GM12878 (cell line): ENCODE results near the gene NRP2. TPM values are rescaled to one million over a fixed set of nuclear protein-coding genes. Genes with fewer than 3 reads are reported as not detected.

Experiments used
- ATAC-seq: fragments of 200-7000 bp; cut with Tn5 transposase; 3 replicates; pipeline ENCODE4 v1.9.1; 2020; ENCODE audit warnings: mild to moderate bottlenecking, moderate library complexity
- BruUV-seq: library from RNA; stranded (reverse); fragments of 400-500 nt; replicated peaks from 2 replicates; lab custom pipeline; 2021; lab: Mats Ljungman, UMichigan
- CTCF ChIA-PET: fragments of 300-600 bp; sonication (Branson Sonifier 250); formaldehyde crosslinking; extraction: SDS; loops from one replicate; lab custom pipeline; 2021; ENCODE audit warnings: inconsistent platforms; lab: Yijun Ruan, JAX
- POLR2A ChIA-PET: fragments of 350-600 bp; formaldehyde crosslinking; extraction: SDS; loops from one replicate; lab custom pipeline; 2021; ENCODE audit warnings: inconsistent platforms; lab: Charles Lee
- RAD21 ChIA-PET: fragments of 300-600 bp; sonication (Branson Sonifier 250); formaldehyde crosslinking; loops from one replicate; lab custom pipeline; 2023; ENCODE audit warnings: antibody characterized with exemption; ENCODE audit not compliant: unreplicated experiment; lab: Charles Lee
- SMC1A ChIA-PET: fragments of 300-600 bp; sonication (Branson Sonifier 250); formaldehyde crosslinking; loops from one replicate; lab custom pipeline; 2023; ENCODE audit not compliant: unreplicated experiment, uncharacterized antibody; lab: Charles Lee
- DNase-seq: peaks from one replicate; pipeline ENCODE4 v3.0.0-alpha.2; 2011; ENCODE audit warnings: low read depth, low spot score
- FAIRE-seq: peaks from 3 replicates; lab custom pipeline; 2011; peaks lifted over from hg19 to GRCh38; lab: Jason Lieb, UNC
- H2AFZ ChIP-seq: 2 replicates; pipeline ENCODE4 v1.6.0; 2011; ENCODE audit warnings: low read depth, low read length, control low read depth; ENCODE audit not compliant: control insufficient read depth
- H3K27ac ChIP-seq: 2 replicates; pipeline ENCODE4 v1.5.1; 2011; ENCODE audit warnings: control low read depth; ENCODE audit not compliant: control insufficient read depth, insufficient read depth
- H3K27me3 ChIP-seq, 2 experiments: replicated peaks in 1 of 2; 2 replicates each; pipeline versions ENCODE4 v1.6.0 to v1.6.1; 2011; ENCODE audit warnings: low read length in 1 of 2; ENCODE audit not compliant: control insufficient read depth in 2 of 2, insufficient read depth in 2 of 2
- H3K36me3 ChIP-seq, 2 experiments: 2 replicates each; pipeline ENCODE4 v1.5.1; 2011; ENCODE audit warnings: low read length in 1 of 2; ENCODE audit not compliant: control insufficient read depth in 2 of 2, insufficient read depth in 2 of 2
- H3K4me1 ChIP-seq: 2 replicates; pipeline ENCODE4 v1.6.1; 2011; ENCODE audit warnings: mild to moderate bottlenecking, low read length, moderate library complexity, mixed read lengths; ENCODE audit not compliant: control insufficient read depth, insufficient read depth
- H3K4me2 ChIP-seq: 2 replicates; pipeline ENCODE4 v1.6.0; 2011; ENCODE audit warnings: control low read depth; ENCODE audit not compliant: control insufficient read depth, insufficient read depth
- H3K4me3 ChIP-seq: fragments of 200-600 bp; sonication (generic); 2 replicates; pipeline ENCODE4 v1.5.1; 2016
- H3K79me2 ChIP-seq: 2 replicates; pipeline ENCODE4 v1.6.0; 2011; ENCODE audit warnings: low read length; ENCODE audit not compliant: control insufficient read depth, insufficient read depth
- H3K9ac ChIP-seq: 2 replicates; pipeline ENCODE4 v1.8.0; 2011; ENCODE audit warnings: low read length, control low read depth, mixed read lengths; ENCODE audit not compliant: control insufficient read depth, insufficient read depth
- H3K9me3 ChIP-seq: replicated peaks from 3 replicates; pipeline ENCODE4 v1.5.1; 2011; ENCODE audit warnings: mild to moderate bottlenecking, low read length; ENCODE audit not compliant: control insufficient read depth, insufficient read depth
- H4K20me1 ChIP-seq: 2 replicates; pipeline ENCODE4 v1.6.0; 2011; ENCODE audit not compliant: control insufficient read depth, insufficient read depth
- BCL11A ChIP-seq: IDR thresholded peaks from 2 replicates; pipeline ENCODE4 v1.6.1; 2011; ENCODE audit warnings: low read depth, low read length
- GABPA ChIP-seq: IDR thresholded peaks from 2 replicates; pipeline ENCODE4 v1.6.1; 2014; ENCODE audit warnings: antibody characterized with exemption, low read depth, mild to moderate bottlenecking, inconsistent platforms
- GATAD2B ChIP-seq: fragments of 450-650 bp; conservative IDR thresholded peaks from 2 replicates; pipeline ENCODE4 v1.6.1; 2017; ENCODE audit warnings: low read depth, mild to moderate bottlenecking, moderate library complexity
- JUNB ChIP-seq: IDR thresholded peaks from 2 replicates; pipeline ENCODE4 v1.6.1; 2016; ENCODE audit warnings: antibody characterized with exemption, mild to moderate bottlenecking
- KLF5 ChIP-seq: fragments of 450-650 bp; IDR thresholded peaks from 2 replicates; pipeline ENCODE4 v1.6.1; 2014; ENCODE audit warnings: mild to moderate bottlenecking; ENCODE audit not compliant: partially characterized antibody
- MEF2A ChIP-seq: IDR thresholded peaks from 2 replicates; pipeline ENCODE4 v1.6.1; 2011; ENCODE audit warnings: low read depth, mild to moderate bottlenecking, low read length, moderate library complexity; ENCODE audit not compliant: insufficient read depth
- NBN ChIP-seq: fragments of 450-650 bp; IDR thresholded peaks from 2 replicates; pipeline ENCODE4 v1.6.1; 2016
- PAX8 ChIP-seq: fragments of 450-650 bp; IDR thresholded peaks from 2 replicates; pipeline ENCODE4 v1.6.1; 2017; ENCODE audit warnings: mild to moderate bottlenecking, moderate library complexity
- RAD51 ChIP-seq: fragments of 450-650 bp; IDR thresholded peaks from 2 replicates; pipeline ENCODE4 v1.6.1; 2016; ENCODE audit warnings: moderate library complexity, mild to moderate bottlenecking, inconsistent platforms
- RBBP5 ChIP-seq: fragments of 200-600 bp; sonication (generic); conservative IDR thresholded peaks from 2 replicates; pipeline ENCODE4 v1.6.1; 2016
- SKIL ChIP-seq: fragments of 450-650 bp; IDR thresholded peaks from 2 replicates; pipeline ENCODE4 v1.6.1; 2017; ENCODE audit warnings: mild to moderate bottlenecking, low read depth, inconsistent platforms; ENCODE audit not compliant: poor library complexity, severe bottlenecking
- STAT3 ChIP-seq: IDR thresholded peaks from 2 replicates; pipeline ENCODE4 v1.6.1; 2011; ENCODE audit warnings: low read depth, low read length, improper control_type of control experiment
- ZNF24 ChIP-seq: fragments of 450-650 bp; IDR thresholded peaks from 2 replicates; pipeline ENCODE4 v1.6.1; 2017; ENCODE audit warnings: antibody characterized with exemption, mild to moderate bottlenecking
- ZNF592 ChIP-seq: fragments of 450-650 bp; IDR thresholded peaks from 2 replicates; pipeline ENCODE4 v1.6.1; 2017; ENCODE audit warnings: mild to moderate bottlenecking, moderate library complexity
- WGBS: methylation state at CpG from one replicate; pipeline ENCODE4 v1.1.6; 2016; ENCODE audit warnings: low lambda C conversion rate; ENCODE audit not compliant: insufficient replicate concordance, insufficient coverage; ENCODE audit errors: missing lambda C conversion rate; 5-methylcytosine and 5-hydroxymethylcytosine counted together
- in situ Hi-C: fragments of 300-500 bp; cut with MboI; formaldehyde crosslinking; loops from 9 replicates; pipeline ENCODE4 v1.14.3; 2018; ENCODE audit warnings: mixed read lengths
- intact Hi-C: fragments of 100-400 bp; cut with micrococcal nuclease; formaldehyde crosslinking; loops from one replicate; pipeline ENCODE4 v1.14.2; 2022; ENCODE audit not compliant: unreplicated experiment
- polyA plus RNA-seq, 11 experiments: library from polyadenylated mRNA; depleted of rRNA in 4 of 11; unstranded in 6 of 11; stranded (reverse) in 5 of 11; fragments of >200 nt; fragmentation: Nextera tagmentation in 4 of 11; fragmentation: Illumina TruSeq in 1 of 11; extraction: Ambion mirVana in 4 of 11; extraction: Trizol in 1 of 11; gene quantifications; 1 replicate in 1 of 11; 2 replicates in 10 of 11; pipeline versions ENCODE4 v1.2.1 to v1.2.3, GENCODE V29; 2011 to 2016; ENCODE audit warnings: inconsistent platforms in 2 of 11, missing spikeins in 2 of 11, low read depth in 1 of 11
- total RNA-seq, 4 experiments: library from RNA; depleted of rRNA in 3 of 4; stranded (reverse); fragments of >200 nt in 3 of 4; fragmentation: Illumina TruSeq in 1 of 4; extraction: Trizol in 1 of 4; gene quantifications; 2 replicates each; pipeline versions ENCODE4 v1.2.1 to v1.2.3, GENCODE V29; 2013 to 2021

Gene NRP2
- total and polyA plus RNA-seq, 10 of the 15 experiments (the other 5 are each of a cell fraction or from before 2014, with no cell fraction given) = 0.06 to 1.2 (median 0.46) TPM

GRCh38 chr2:205767617-205768016, 85.3 kb downstream of the NRP2 start:
- intact Hi-C loops (loop anchor here (2.0 to 5.0 kb wide), 2 partner anchors 85 to 159 kb away; partner anchors contain the start of gene NRP2), in situ Hi-C loops (no loop called here)
- ChIA-PET SMC1A (no interaction called here), RAD21 (no interaction called here), POLR2A (no interaction called here), CTCF (interaction anchor here (0.6 to 1.5 kb wide), 6 partner anchors 12 to 1113 kb away, joined by 3 to 6 read pairs (median 3); no protein-coding TSS in a partner anchor)
- TF ChIP-seq SKIL (no peak), ZNF592 (no peak), KLF5 (no peak), ZNF24 (no peak), JUNB (no peak), PAX8 (no peak), MEF2A (no peak), NBN (no peak), STAT3 (no peak), RBBP5 (no peak), GATAD2B (no peak), RAD51 (no peak), BCL11A (no peak), GABPA (no peak)
- H4K20me1 ChIP-seq = no peaks in the 10 kb centered on the region
- H3K4me3 ChIP-seq = no peak overlapping the region
- DNase-seq (no peak), FAIRE-seq (no peak), ATAC-seq (no peak)
- H3K9me3 ChIP-seq = no peaks in the 10 kb centered on the region
- no peak overlapping the region for H3K9ac ChIP-seq
- H3K4me2 ChIP-seq = no peak overlapping the region
- H3K4me1 ChIP-seq = no peaks in the 10 kb centered on the region
- no TSS peak for BruUV-seq
- H3K36me3 ChIP-seq = no peaks in the 10 kb centered on the region
- H3K79me2 ChIP-seq = no peaks in the 10 kb centered on the region
- no peak overlapping the region for H3K27ac ChIP-seq
- H2AFZ ChIP-seq = no peak overlapping the region
- peaks cover 0 to 2% of the 10 kb centered on the region in 2 experiments; a peak in 1 of 4 replicates for H3K27me3 ChIP-seq
- 67% methylated on average over 5 of the region's 5 CpGs for WGBS
